Subcutaneous adipose tissue (tissue), 4 donors: ENCODE results near the gene NFATC2. TPM values are rescaled to one million over a fixed set of nuclear protein-coding genes. Genes with fewer than 3 reads are reported as not detected.

Experiments
- total RNA-seq, 4 donors: library from RNA; depleted of rRNA; stranded (reverse); fragments of >200 nt; gene quantifications; one replicate each; pipeline ENCODE4 v1.1.0, GENCODE V29; 2016
- TF ChIP-seq, protein P1 (sequence below): fragments of 450-650 bp; IDR thresholded peaks from one replicate; pipeline ENCODE4 v1.5.1; 2016; ENCODE audit warnings: low read depth, mild to moderate bottlenecking, control low read depth, antibody characterized with exemption, moderate library complexity

Gene NFATC2
- total RNA-seq, 4 donors from 2014 or later = 2.3 to 7.5 (median 5.8) TPM

DNA sequence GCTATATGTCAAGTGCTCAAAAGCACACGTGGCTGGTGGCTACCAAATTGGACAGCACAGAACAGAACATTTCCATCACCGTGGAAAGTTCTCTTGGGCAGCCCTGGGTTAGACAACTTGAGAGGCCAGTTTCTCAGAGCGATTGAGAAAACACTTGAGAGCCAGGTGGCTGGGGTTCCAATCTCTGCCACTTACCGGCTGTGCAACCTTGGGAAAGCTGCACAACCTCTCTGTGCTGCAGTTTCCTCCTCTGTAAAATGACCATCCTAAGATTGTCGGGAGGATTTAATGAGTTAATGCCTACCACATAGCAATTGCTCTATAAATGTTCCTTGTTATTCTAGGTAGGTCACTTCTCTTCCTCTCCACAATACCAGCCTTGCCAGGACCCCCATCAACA is 25.1 kb upstream of the NFATC2 start:
- TF ChIP-seq, protein P1, sequence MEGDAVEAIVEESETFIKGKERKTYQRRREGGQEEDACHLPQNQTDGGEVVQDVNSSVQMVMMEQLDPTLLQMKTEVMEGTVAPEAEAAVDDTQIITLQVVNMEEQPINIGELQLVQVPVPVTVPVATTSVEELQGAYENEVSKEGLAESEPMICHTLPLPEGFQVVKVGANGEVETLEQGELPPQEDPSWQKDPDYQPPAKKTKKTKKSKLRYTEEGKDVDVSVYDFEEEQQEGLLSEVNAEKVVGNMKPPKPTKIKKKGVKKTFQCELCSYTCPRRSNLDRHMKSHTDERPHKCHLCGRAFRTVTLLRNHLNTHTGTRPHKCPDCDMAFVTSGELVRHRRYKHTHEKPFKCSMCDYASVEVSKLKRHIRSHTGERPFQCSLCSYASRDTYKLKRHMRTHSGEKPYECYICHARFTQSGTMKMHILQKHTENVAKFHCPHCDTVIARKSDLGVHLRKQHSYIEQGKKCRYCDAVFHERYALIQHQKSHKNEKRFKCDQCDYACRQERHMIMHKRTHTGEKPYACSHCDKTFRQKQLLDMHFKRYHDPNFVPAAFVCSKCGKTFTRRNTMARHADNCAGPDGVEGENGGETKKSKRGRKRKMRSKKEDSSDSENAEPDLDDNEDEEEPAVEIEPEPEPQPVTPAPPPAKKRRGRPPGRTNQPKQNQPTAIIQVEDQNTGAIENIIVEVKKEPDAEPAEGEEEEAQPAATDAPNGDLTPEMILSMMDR = no peak

DNA sequence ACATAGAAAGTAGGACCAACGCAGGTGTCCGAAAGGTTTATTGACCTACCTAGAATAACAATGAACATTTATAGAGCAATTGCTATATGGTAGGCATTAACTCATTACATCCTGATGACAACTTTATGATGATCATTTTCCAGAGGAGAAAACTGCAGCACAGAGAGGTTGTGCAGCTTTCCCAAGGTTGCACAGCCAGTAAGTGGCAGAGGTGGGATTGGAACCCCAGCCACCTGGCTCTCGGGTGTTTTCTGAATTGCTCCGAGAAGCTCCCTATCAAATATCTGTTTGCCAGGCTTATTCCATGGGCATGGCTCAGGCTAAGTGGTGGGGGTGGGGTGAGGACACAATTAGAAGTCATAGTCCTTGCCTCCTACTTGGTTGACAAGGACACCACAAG is 24.1 kb upstream of the NFATC2 start:
- TF ChIP-seq, protein P1 = no peak

DNA sequence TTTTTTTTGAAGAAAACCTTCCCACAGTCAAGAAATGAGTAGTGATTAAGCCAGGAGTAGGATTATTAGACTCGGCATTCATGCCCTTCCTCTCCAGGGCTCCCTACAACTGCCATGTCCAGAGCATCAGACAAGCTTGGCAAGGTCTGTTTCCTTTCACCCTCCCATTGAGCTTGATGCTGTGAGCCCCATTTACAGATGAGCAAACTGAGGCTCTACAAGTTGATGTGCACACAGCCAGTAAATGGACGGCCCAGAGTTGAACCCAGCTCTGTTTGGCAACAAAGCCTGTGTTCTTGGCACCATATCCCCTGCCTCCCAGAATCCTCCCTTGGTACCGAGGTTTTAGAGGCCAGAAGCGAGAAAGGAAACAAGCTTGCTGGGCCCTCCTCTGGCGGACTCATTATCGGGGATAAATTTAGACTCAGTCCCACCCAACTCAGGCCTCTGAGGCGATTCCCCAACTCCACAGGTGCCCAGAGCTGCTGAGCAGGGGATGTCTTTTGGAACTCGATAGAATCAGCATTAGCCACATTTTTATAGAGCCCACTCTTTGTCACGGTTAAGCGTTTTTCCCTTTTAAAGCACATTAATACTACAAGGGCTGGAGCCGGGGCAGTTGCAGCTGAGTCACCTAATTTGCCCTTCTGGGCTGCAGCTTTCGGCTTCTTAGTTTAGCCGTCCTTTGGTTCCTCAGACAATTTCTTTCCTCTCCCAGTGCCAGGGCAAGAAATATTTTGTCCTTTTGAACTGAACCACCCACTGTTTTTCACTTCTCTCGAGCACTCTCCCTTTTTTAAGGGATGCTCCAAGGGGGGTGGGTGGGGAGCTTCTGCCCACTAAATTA is 23.0 kb upstream of the NFATC2 start:
- TF ChIP-seq, protein P1 = no peak

DNA sequence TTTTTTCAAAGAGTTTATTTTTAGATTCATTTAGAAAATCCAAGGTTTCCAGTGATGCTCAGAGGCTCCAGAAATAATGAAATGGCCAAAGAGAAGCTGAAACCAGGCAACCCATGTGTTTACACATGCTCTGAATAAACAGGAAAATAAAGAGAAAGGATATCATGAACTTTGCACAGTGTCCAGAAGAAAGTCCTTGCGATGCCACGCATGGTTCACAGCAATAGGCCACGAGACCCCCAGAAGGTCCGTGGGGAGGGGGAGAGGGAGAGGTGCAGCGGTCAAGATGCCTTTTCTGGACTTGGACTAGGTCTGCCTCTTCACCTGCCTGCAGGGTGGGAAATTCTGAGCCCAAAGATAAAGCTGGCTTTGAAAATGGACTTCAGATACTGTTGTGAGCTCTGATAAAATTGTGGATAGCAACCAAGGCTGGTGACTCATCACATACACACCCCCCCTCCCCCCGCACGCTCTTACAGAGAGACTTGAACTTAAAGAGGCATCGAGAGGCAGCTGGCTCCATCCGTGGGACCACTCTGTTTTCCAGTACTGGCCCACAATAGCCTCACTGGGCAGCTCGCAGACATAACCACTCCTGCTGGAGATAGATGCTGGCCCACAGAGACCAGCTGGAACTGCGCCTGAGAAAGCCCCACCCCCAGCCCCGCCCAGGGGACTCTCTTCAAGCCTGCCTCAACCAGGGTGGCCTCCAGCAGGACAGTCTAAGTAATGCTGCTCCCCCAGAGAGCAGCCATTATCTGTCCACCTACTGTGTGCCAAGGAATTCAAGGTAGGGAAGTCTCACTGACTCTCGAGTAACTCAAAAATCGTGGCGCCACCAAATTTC is 21.2 kb upstream of the NFATC2 start:
- TF ChIP-seq, protein P1 = no peak

DNA sequence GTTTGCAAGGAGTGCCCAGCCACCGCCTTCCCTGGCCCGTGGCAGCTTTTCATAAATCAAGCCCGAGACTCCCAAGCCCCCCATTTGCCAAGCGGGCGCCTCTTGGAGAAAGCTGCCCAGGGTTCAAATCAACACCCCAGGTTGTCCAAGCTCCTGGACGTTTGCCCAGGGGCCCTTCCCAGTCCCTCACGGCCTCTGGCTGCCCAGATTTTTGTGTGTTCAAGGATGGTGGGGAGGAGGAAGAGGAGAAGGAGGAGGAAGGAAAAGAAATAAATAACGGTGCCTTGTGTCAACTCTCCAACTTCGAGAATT is 20.6 kb upstream of the NFATC2 start:
- TF ChIP-seq, protein P1 = no peak

DNA sequence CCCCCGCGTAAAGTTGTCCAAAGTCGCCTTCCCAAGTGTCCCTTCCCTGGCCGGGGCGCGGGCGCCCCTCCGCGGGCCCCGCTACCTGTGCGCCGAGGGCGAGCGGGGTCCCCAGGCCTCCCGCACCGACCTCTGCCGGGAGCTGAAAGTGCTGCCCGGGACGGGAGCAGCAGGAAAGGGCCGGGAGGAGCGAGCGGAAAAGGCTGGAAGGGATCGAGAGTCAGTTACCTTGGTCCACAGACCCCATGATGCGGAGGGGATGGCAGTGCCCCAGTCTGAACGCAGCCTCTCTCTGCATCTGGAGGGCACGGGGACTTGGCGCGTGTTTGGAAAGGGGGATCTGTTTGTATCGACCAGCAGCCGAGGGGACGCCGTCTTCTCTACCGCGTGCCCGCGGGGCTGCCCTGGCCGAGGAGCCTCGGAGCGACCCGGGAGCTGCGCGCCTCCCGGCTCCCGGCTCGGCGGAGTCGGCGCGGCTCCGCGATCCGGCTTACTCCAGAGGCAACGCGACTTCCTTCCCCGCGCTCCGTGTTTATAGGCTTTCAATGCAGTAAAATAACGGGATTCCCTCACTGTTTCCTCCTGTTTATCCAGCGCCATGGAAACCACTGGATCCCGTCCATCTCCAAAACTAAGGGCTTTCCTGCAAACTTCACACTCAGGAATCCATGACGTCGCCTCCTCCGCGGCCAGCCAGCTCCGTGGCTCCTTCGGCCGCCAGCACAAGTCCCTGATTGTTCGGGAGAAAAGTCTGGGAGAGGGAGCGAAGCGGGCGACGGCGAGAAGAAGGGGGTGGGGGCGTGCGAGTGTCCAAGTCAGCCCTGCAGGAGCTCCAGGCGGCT is 20.0 kb upstream of the NFATC2 start:
- TF ChIP-seq, protein P1 = no peak

DNA sequence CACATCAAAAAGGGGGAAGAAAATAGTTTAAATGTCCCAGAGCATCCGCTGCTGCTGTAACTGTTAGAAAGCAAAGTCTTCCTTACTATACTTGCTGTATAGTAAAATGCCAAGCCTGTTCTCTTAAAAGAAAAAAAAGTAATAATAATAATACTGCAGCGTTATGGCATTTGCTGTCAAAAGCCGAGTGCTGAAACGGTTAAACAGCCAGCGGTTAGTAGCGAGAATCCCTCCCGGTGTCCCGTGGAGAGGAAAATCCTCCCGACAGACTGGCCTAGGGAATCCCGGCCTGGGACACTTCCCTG is 19.5 kb upstream of the NFATC2 start:
- TF ChIP-seq, protein P1 = no peak
